ENCODE data around the gene PRSS3.
"Not testable (repeated sequence)": the region's sequence is repeated elsewhere in the genome, so short reads cannot be mapped to it uniquely, and the experiment has no call there.

Gene PRSS3

GRCh38 chr9:33795281-33795680 lies at the start of gene PRSS3:
PRSS3 (plus strand) TSS chr9:33795561; CDS start chr9:33795574, 13 bp downstream.
- DNase-seq = no peak

- DNase-seq = no peak
These were observed 46.6 kb upstream of the PRSS3 start for GRCh38 chr9:33748633-33749304.

GRCh38 chr9:33749305-33749654 lies 46.1 kb upstream of the PRSS3 start:
- not testable (repeated sequence) for DNase-seq

GRCh38 chr9:33750307-33750838 lies 45.0 kb upstream of the PRSS3 start:
- DNase-seq = no peak

- no peak for DNase-seq
These were observed 44.5 kb upstream of the PRSS3 start for GRCh38 chr9:33750839-33751339.

- no peak for DNase-seq
These were observed 43.7 kb upstream of the PRSS3 start for GRCh38 chr9:33751536-33752129.

DNA sequence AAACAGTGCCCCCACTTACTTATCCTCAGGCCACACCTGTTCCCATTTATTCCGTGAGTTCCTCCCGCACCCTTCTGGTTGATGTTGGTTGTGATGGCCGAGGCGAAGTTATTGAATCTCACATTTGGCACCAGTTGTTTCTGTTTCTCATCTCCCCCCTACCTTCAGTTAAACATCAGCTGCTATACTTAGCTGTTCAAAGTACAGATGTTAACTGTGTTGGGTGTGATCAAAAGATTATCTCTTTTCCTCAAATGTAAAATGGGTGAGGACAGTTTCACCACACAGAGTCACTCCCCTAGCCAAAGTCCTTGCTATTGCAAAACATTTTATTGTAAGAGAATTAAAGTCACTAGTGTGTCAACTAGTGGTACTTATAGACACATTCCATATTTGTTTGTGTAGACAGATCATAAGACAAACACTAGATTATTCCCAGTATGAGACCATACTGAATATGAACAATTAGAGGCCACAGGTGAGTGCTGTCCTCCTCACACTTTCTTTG lies 43.2 kb upstream of the PRSS3 start:
- no peak for DNase-seq

DNA sequence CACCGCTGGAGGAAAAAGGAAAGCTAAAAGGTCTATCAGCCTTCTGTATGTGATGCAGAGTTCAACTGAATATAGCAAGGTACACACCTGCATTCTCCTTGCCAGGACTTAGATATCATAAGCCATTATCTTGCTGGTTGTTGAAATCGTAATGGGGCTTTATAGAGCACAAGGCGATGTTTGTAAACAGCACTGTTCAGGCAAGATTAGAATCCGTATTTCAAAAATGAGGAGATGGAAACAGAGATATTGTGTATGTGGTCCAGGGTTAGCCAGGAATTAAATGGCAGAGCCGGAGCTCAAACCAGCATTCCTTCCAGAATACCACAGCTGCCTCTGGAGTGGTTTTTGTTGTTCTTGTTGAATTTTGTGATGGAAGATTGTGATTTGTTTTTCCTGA lies 42.6 kb upstream of the PRSS3 start:
- DNase-seq = not testable (repeated sequence)

GRCh38 chr9:33759648-33760047 lies 35.7 kb upstream of the PRSS3 start:
- DNase-seq = not testable (repeated sequence)

DNA sequence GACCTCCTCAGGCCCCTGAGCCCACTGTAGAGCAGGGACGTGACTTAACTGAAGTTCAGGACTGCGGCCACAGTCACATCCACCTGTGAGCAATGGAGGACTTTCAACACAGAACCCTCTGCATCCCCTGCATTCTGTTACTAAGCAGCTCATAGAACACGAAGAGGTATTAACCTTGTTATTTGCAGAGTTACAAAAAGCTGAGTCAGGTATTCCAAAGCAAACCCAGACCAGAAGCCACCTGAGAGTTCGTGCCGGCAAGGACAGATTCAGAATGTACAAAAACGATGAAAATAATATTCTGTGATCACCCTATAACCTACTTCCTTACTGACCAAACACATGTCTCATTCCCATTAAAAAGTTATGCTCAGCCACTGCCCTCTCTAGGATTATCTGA lies 33.0 kb upstream of the PRSS3 start:
- no peak for DNase-seq

GRCh38 chr9:33763709-33764108 lies 31.7 kb upstream of the PRSS3 start:
- DNase-seq = not testable (repeated sequence)

- no peak for DNase-seq
These were observed 29.9 kb upstream of the PRSS3 start for GRCh38 chr9:33765411-33765810.

- DNase-seq = not testable (repeated sequence)
These were observed 25.0 kb upstream of the PRSS3 start for GRCh38 chr9:33770156-33770880.

DNA sequence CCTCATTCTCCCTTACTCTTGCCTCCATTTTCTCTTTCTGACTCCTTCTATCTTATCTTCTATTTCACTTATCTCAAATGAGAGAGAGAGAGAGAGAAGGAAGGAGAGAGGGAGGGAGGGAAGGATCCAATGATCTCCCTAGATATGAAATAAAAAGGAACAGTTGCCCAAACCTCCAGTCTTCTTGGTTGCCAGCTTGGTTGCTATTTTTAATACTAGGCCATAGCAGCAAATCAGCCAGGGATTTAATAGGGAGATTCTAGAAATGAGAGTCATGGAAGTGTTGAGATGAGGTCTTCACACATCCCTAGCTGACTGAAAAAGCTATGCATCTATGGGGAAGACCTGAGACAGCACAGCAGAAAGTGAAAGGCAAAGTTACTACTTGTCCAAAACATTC lies 22.2 kb upstream of the PRSS3 start:
- not testable (repeated sequence) for DNase-seq

DNA sequence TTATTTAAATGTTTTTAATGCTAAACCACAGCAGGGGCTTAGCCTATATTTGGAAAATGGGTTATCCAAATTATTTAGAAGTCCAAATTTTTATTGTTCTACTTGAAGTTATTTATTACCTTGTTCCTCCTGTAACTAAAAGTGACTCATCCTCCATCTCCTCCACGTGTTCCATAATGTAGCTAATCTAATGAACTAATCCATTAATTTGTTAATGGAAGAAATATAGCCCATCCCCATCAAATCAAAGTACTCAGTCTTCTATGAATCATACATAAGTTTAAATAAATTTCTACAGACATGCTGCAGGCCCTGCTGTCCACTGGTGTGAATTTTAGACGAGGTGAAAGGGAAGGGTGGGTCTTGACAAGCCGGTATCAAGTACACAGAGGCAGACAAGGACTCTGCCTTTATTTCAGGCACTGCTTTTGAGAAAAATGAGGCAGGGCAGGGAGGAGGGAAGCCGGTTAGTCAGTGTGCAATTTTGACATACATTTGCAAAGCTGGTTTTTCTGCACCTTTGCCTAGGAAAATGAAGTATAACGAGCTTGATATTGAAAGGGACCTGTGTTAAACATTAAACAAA lies 21.2 kb upstream of the PRSS3 start:
- not testable (repeated sequence) for DNase-seq

DNA sequence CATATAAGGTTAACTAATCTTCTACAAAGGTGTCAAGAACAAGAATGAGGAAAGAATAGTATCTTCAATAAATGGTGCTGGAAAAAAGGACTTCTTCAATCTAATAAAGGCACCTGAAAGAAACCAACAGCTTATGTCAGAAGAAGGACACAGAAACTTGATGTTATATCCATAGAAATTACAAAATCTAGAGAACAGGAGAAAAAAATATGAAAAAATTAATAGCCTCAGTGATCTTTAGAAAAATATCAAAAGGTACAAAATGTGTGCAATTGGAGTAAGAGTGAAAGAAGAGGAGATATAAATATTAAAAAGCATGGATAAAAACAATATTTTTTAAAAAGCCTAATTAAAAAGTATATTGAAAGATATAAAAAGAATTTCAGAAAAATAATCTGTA lies 18.8 kb upstream of the PRSS3 start:
- DNase-seq = no peak

GRCh38 chr9:33778700-33779351 lies 16.5 kb upstream of the PRSS3 start:
- DNase-seq = no peak

- no peak for DNase-seq
These were observed 15.1 kb upstream of the PRSS3 start for GRCh38 chr9:33780276-33780675.

DNA sequence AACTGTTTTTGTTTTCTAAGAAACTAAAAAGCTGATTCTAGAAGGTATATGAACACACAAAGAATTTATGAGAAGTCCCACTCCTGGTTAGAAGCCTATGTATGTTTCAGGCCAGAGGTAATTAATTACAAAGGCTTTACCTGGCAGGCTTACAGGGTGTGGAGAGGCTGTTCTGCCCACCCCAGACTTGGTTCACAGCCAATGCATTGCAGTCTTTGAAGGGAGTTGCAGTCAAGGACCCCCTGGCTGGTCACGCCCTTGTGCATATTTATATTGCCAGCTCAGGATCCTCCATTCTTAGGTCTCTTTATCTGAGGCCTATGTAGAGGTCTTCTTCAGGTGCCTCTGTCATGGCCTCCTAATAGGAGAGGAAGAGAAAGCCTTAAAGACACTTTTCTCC lies 13.6 kb upstream of the PRSS3 start:
- no peak for DNase-seq

DNA sequence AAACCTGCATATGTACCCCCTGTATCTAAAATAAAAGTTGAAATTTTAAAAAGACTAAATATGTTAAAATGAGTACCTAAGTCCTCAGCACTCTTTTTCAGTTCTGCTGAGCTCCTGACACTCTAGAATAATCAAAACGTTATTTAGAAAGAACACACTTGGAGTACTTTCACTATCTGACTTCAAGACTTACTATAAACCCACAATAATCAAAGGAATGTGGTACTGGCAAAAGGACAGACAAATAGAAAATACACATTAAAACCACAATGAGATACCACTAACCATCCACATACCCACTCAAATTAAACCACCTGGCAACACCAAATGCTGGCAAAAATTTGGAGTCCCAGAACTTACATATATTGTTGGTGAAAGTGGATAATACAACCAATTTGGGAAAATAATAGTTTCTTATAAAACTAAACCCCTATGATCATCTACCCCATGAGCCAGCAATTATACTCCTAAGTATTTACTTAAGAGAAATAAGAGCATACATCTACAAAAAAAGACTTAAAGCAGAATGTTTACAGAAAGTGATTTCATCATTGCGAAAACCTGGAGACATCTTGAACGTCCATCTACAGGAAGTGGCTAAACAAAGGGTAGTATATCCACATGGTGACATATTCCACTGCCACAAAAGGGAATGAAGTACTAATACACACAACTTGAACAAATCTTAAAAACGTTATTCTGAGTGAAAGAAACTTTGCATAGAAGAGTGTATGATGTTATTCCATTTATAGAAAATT lies 12.8 kb upstream of the PRSS3 start:
- no peak for DNase-seq

GRCh38 chr9:33785914-33786313 lies 9.4 kb upstream of the PRSS3 start:
- no peak for DNase-seq

- no peak for DNase-seq
These were observed 8.7 kb upstream of the PRSS3 start for GRCh38 chr9:33786681-33787080.

Data from activated CD4-positive, CD25-positive, alpha-beta regulatory T cell treated with anti-CD3 and anti-CD28 coated beads, Interleukin-2, amount 50 U/mL, for 72 hours (primary cell).